HAP-1 (cell line): ENCODE data around the gene RBL1.
"Not testable (repeated sequence)": the region's sequence is repeated elsewhere in the genome, so short reads cannot be mapped to it uniquely, and the experiment has no call there.

Source experiments
- DNase-seq, 2 experiments: peaks; one replicate each; pipeline ENCODE4 v3.0.0-alpha.2; 2016 to 2020; ENCODE audit warnings: low spot score in 2 of 2
- H3K27me3 ChIP-seq: fragments of 250-450 bp; sonication (Bioruptor Pico); 2 replicates; pipeline ENCODE4 v1.5.1; 2020; ENCODE audit warnings: low read depth, mild to moderate bottlenecking, moderate library complexity
- H3K36me3 ChIP-seq: fragments of 250-450 bp; sonication (Bioruptor Pico); replicated peaks from 2 replicates; pipeline ENCODE4 v1.5.1; 2020; ENCODE audit warnings: mild to moderate bottlenecking
- H3K4me1 ChIP-seq: fragments of 250-450 bp; sonication (Bioruptor Pico); 2 replicates; pipeline ENCODE4 v1.5.1; 2020; ENCODE audit warnings: mild to moderate bottlenecking
- H3K4me3 ChIP-seq: fragments of 250-450 bp; sonication (Bioruptor Pico); 2 replicates; pipeline ENCODE4 v1.5.1; 2020; ENCODE audit warnings: mild to moderate bottlenecking, moderate library complexity
- H3K9me3 ChIP-seq: fragments of 250-450 bp; sonication (Bioruptor Pico); 2 replicates; pipeline ENCODE4 v1.5.1; 2020; ENCODE audit warnings: mild to moderate bottlenecking, moderate library complexity
- in situ Hi-C: fragments of 300-500 bp; cut with MboI; formaldehyde crosslinking; loops from 3 replicates; pipeline ENCODE4 v1.14.3; 2020; ENCODE audit warnings: low sequenced_read_pairs, inconsistent platforms, mixed read lengths

Gene RBL1

GRCh38 chr20:37111926-37112455 lies 16.2 kb upstream of the RBL1 start:
- no peaks in the 10 kb centered on the region for H3K4me1 ChIP-seq
- DNase-seq, result no peak
- no peaks in the 10 kb centered on the region for H3K36me3 ChIP-seq
- no peaks in the 10 kb centered on the region for H3K9me3 ChIP-seq
- in situ Hi-C loops, result no loop called here
- H3K4me3 ChIP-seq, result no peak overlapping the region
- no peaks in the 10 kb centered on the region for H3K27me3 ChIP-seq

DNA sequence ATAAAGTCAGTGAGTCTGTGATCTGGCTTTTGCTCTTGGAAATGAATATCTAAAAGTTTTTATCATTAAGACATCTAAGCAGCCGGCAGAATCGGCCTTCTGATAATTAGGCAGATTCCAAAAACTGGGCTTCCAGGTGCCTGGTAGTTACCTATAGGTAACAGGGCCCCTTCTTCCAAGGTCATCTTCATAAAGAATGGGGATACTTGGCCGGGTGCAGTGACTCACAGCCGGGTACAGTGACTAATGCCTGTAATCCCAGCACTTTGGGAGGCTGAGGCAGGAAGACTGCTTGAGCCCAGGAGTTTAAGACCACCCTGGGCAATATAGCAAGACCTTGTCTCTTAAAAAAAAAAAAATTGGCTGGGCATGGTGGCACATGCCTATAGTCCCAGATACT lies 12.9 kb upstream of the RBL1 start:
- H3K36me3 ChIP-seq, result no peaks in the 10 kb centered on the region
- H3K4me3 ChIP-seq, result no peak overlapping the region
- H3K9me3 ChIP-seq, result no peaks in the 10 kb centered on the region
- no peak for DNase-seq
- in situ Hi-C loops, result no loop called here
- H3K27me3 ChIP-seq, result no peaks in the 10 kb centered on the region
- H3K4me1 ChIP-seq, result no peaks in the 10 kb centered on the region

- in situ Hi-C loops, result no loop called here
- no peaks in the 10 kb centered on the region for H3K36me3 ChIP-seq
- no peak overlapping the region for H3K4me3 ChIP-seq
Measured at GRCh38 chr20:37102571-37102970, 6.8 kb upstream of the RBL1 start.

DNA sequence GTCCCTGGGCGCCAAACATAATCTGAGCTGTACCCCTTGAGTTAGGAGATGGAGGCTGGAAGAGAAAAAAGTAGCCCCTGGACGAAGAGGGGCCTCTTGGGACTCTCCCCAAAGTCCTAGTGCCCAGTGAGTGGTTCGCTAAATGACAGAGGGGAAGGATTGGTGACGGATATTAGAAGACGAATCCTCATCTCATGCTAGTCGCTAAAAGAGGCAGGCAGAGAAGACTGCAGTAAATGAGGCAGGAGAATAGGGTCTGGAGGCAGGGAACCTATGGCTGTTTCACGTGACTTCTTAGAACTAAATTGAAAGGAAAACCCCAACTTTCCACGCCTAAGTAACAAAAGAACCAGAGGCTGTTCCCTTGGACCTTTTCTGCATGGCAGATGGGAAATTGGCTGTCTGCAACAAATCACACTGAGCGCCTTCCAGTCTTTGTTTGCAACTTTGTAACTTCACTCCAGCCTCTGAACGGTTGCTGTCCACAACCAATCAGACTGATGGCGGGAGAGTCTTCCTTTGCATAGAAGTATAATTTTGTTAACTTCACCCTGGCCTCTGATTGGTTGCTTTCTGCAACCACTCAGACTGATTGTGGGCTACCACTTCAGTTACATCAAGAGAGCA lies 731 bp upstream of the RBL1 start:
- Histone ChIP-seq H3K4me1 (peaks cover 21% of the 10 kb centered on the region), H3K27me3 (no peaks in the 10 kb centered on the region), H3K9me3 (no peaks in the 10 kb centered on the region), H3K36me3 (peaks cover 22% of the 10 kb centered on the region), H3K4me3 (peak overlapping the region; percentile 57)
- in situ Hi-C loops, result no loop called here
- peak in 1 of 2 experiments; percentile 17 for DNase-seq

More at GRCh38 chr20:37102571-37102970, 6.8 kb upstream of the RBL1 start:
- Histone ChIP-seq H3K4me1 (no peaks in the 10 kb centered on the region), H3K9me3 (no peaks in the 10 kb centered on the region), H3K27me3 (no peaks in the 10 kb centered on the region)
- DNase-seq, result no peak

DNA sequence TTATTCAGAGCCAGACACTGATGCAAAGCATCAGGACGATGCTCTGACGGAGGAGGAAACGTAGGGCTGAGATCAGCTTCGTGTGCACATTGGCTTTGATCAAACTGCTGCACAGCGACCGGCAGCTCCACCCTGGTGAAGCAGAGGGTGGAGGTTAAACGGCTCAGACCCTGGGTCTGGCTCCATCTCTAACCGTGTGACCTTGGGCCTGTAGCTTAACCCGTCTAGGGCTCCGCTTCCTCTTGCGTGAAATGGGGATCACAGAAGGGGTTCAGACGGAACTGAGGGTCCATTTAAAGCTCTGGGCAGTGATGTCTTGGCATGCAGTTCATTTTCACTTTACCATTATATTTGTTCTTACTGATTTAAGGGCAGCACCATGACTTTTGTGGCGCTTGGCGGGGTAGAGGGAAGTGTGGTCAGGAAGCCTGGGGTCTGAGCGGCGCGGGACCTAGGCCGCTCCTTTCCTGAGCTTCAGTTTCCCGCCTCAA lies 644 bp downstream of the RBL1 start:
- Histone ChIP-seq H3K4me1 (peaks cover 21% of the 10 kb centered on the region), H3K4me3 (peak overlapping the region; percentile 57), H3K36me3 (peaks cover 30% of the 10 kb centered on the region), H3K27me3 (no peaks in the 10 kb centered on the region), H3K9me3 (no peaks in the 10 kb centered on the region)
- in situ Hi-C loops, result no loop called here
- DNase-seq, result peak; percentile 12 to 46

- DNase-seq, result no peak
- peaks cover 14% of the 10 kb centered on the region for H3K4me1 ChIP-seq
- in situ Hi-C loops, result no loop called here
- no peaks in the 10 kb centered on the region for H3K27me3 ChIP-seq
- H3K36me3 ChIP-seq, result peaks cover 57% of the 10 kb centered on the region
- H3K4me3 ChIP-seq, result no peak overlapping the region
- no peaks in the 10 kb centered on the region for H3K9me3 ChIP-seq
Measured at GRCh38 chr20:37090407-37090806, 5.4 kb downstream of the RBL1 start.

DNA sequence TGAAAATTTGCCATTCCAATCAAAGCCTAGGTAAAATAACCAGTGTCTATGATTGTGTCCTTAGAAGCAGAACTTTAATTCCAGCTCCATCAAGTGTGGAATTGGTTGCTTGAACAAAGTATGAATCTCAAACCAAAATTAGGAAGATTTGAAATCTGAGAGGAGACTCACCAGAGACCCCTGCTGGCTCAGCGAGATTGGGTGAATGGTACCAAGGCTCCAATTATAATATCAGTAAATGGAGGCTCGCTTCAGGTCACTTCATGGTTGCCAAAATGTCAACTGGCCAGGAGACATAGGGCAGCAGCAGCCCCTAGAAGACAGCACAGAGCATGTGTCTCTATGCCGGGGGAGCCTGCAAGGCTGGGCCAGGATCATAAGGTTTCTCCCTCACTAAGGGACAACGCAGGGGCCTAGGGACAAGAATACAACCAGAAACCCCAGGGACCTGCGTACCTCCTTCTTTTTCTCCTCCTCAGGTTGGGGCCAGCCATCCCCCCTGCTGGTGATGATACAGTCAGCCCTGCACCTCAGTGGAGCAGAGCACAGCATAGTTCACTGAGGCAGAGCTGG lies 14.0 kb downstream of the RBL1 start:
- H3K4me1 ChIP-seq, result no peaks in the 10 kb centered on the region
- in situ Hi-C loops, result loop anchor here (5.0 kb wide), 1 partner anchor 50 kb away; no protein-coding TSS in a partner anchor
- H3K4me3 ChIP-seq, result no peak overlapping the region
- H3K27me3 ChIP-seq, result no peaks in the 10 kb centered on the region
- peaks cover 24% of the 10 kb centered on the region for H3K36me3 ChIP-seq
- DNase-seq, result peak in 1 of 2 experiments; percentile 14
- H3K9me3 ChIP-seq, result no peaks in the 10 kb centered on the region

DNA sequence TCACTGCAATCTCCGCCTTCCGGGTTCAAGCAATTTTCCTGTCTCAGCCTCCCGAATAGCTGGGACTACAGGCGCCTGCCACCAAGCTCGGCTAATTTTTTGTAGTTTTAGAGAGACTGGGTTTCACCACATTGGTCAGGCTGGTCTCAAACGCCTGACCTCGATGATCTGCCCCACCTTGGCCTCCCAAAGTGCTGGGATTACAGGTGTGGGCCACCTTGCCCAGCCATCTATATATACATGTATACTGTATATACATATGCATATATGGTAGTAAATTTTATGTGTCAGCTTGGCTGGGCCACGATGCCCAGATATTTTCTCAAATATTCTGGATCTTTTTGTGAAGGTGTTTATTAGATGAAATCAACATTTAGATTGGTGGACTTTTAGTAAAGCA lies 18.8 kb downstream of the RBL1 start:
- H3K9me3 ChIP-seq, result no peaks in the 10 kb centered on the region
- no peak for DNase-seq
- H3K4me1 ChIP-seq, result no peaks in the 10 kb centered on the region
- peaks cover 5% of the 10 kb centered on the region for H3K36me3 ChIP-seq
- H3K27me3 ChIP-seq, result no peaks in the 10 kb centered on the region
- H3K4me3 ChIP-seq, result no peak overlapping the region
- in situ Hi-C loops, result no loop called here

DNA sequence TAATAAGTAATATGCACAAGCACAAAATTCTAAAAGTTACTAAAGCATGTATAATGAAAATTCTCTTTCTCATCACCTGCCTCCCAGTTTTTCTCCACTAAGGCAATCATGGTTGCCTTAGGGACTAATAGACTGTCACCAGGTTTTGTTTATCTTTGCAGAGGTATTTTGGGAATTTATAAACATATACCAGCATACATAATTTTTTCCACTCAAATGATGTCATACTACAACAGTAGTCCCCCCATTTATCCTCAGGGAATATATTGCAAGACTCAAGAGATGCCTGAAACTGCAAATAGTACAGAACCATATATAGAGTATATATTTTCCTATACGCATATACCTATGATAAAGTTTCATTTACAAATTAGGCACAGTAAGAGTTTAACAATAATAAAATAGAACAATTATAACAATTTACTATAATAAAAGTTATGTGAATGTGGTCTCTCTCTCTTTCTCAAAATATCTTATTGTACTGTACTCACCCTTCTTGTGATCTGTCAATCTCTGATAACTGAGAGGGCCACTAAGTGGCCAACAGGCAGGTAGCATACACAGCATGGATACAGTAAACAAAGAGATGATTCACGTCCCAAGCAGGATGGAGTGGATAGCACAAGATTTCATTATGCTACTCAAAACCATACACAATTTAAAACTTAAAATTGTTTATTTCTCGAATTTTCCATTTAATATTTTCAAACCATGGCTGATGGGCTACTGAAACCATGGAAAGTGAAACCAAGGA lies 19.7 kb downstream of the RBL1 start:
- in situ Hi-C loops, result no loop called here
- no peak overlapping the region for H3K4me3 ChIP-seq
- H3K36me3 ChIP-seq, result peaks cover 5% of the 10 kb centered on the region
- no peaks in the 10 kb centered on the region for H3K4me1 ChIP-seq
- no peaks in the 10 kb centered on the region for H3K27me3 ChIP-seq
- no peak for DNase-seq
- H3K9me3 ChIP-seq, result no peaks in the 10 kb centered on the region

- in situ Hi-C loops, result no loop called here
- Histone ChIP-seq H3K27me3 (no peaks in the 10 kb centered on the region), H3K36me3 (peaks cover 5% of the 10 kb centered on the region), H3K4me1 (no peaks in the 10 kb centered on the region), H3K4me3 (no peak overlapping the region), H3K9me3 (no peaks in the 10 kb centered on the region)
- no peak for DNase-seq
Measured at GRCh38 chr20:37072293-37073196, 23.3 kb downstream of the RBL1 start.

DNA sequence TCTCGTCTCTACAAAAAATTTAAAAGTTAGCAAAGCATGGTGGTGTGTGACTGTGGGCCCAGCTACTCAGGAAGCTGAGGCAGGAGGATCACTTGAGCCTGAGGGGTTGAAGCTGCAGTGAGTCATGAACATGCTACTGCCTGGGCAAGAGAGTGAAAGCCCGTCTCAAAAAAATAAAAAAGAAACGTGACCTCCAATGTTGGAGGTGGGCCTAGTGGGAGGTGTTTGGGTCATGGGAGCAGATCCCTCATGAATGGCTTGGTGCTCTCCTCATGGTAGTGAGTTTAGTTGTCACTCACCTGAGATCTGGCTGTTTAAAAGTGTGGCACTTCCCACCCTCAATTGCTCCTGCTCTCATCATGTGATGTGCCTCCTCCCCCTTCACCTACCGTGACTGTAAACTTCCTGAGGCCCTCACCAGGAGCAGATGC lies 24.3 kb downstream of the RBL1 start:
- Histone ChIP-seq H3K4me1 (no peaks in the 10 kb centered on the region), H3K36me3 (peaks cover 8% of the 10 kb centered on the region), H3K27me3 (no peaks in the 10 kb centered on the region), H3K9me3 (no peaks in the 10 kb centered on the region), H3K4me3 (no peak overlapping the region)
- DNase-seq, result no peak
- in situ Hi-C loops, result no loop called here

GRCh38 chr20:37069563-37069962 lies 26.2 kb downstream of the RBL1 start:
- H3K4me1 ChIP-seq, H3K9me3 ChIP-seq, H3K27me3 ChIP-seq, H3K4me3 ChIP-seq, in situ Hi-C loops, DNase-seq: not testable (repeated sequence)
- peaks cover 17% of the 10 kb centered on the region for H3K36me3 ChIP-seq

DNA sequence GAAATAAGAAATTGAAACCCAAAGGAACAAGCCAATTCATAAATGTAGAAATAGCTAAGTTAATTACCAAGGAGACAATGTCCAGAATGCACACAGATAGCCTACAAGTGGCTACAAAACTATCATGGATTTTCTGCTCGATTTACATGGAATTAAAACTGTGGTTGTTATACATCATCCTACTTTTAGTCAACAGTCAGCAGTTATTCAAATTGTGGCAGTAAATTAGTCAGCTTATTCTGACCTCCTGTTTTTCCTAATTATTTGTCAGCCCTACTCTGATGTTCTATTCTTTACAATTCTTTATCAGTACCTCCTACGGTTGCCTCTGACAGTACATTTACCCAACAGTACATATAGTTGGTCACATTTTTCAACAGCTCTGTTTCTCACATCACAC lies 29.6 kb downstream of the RBL1 start:
- DNase-seq, result no peak
- no peak overlapping the region for H3K4me3 ChIP-seq
- H3K9me3 ChIP-seq, result no peaks in the 10 kb centered on the region
- H3K36me3 ChIP-seq, result peaks cover 32% of the 10 kb centered on the region
- no peaks in the 10 kb centered on the region for H3K4me1 ChIP-seq
- in situ Hi-C loops, result no loop called here
- no peaks in the 10 kb centered on the region for H3K27me3 ChIP-seq
